ENCODE measurements around the gene CYP26B1. TPM values are rescaled to one million over a fixed set of nuclear protein-coding genes. Genes with fewer than 3 reads are reported as not detected.

Gene CYP26B1
- total RNA-seq, 1 donor from 2014 or later, result 4.7 TPM

GRCh38 chr2:72176281-72176680 lies 28.6 kb upstream of the CYP26B1 start:
- H3K36me3 Mint-ChIP-seq (ENCODE audit: low read depth), result peaks cover 26% of the 10 kb centered on the region
- no peak overlapping the region for H3K4me3 Mint-ChIP-seq (ENCODE audit: unreplicated experiment)
- H3K4me1 Mint-ChIP-seq (ENCODE audit: low read depth), result no peaks in the 10 kb centered on the region
- TF ChIP-seq CTCF (IDR thresholded peaks at IDR 0.05), result no peak
- DNase-seq (ENCODE audit: low spot score), result no peak
- H3K27me3 Mint-ChIP-seq (ENCODE audit: low read depth), result no peaks in the 10 kb centered on the region
- no peak overlapping the region for H3K27ac Mint-ChIP-seq (ENCODE audit: unreplicated experiment)
- H3K9me3 Mint-ChIP-seq (ENCODE audit: low read depth), result no peaks in the 10 kb centered on the region

GRCh38 chr2:72175636-72176035 lies 28.0 kb upstream of the CYP26B1 start:
- TF ChIP-seq CTCF (IDR thresholded peaks at IDR 0.05), result no peak
- no peak for DNase-seq (ENCODE audit: low spot score)
- peaks cover 26% of the 10 kb centered on the region for H3K36me3 Mint-ChIP-seq (ENCODE audit: low read depth)
- no peak overlapping the region for H3K4me3 Mint-ChIP-seq (ENCODE audit: unreplicated experiment)
- H3K9me3 Mint-ChIP-seq (ENCODE audit: low read depth), result no peaks in the 10 kb centered on the region
- H3K27me3 Mint-ChIP-seq (ENCODE audit: low read depth), result no peaks in the 10 kb centered on the region
- H3K4me1 Mint-ChIP-seq (ENCODE audit: low read depth), result no peaks in the 10 kb centered on the region
- H3K27ac Mint-ChIP-seq (ENCODE audit: unreplicated experiment), result no peak overlapping the region

- peak overlapping the region; percentile 14 for H3K27ac Mint-ChIP-seq (ENCODE audit: unreplicated experiment)
- no peak for TF ChIP-seq CTCF (IDR thresholded peaks at IDR 0.05)
- DNase-seq (ENCODE audit: low spot score), result no peak
- no peaks in the 10 kb centered on the region for H3K4me1 Mint-ChIP-seq (ENCODE audit: low read depth)
- H3K36me3 Mint-ChIP-seq (ENCODE audit: low read depth), result peaks cover 22% of the 10 kb centered on the region
- H3K4me3 Mint-ChIP-seq (ENCODE audit: unreplicated experiment), result no peak overlapping the region
- no peaks in the 10 kb centered on the region for H3K27me3 Mint-ChIP-seq (ENCODE audit: low read depth)
- no peaks in the 10 kb centered on the region for H3K9me3 Mint-ChIP-seq (ENCODE audit: low read depth)
Measured at GRCh38 chr2:72173640-72174321, 26.1 kb upstream of the CYP26B1 start.

- no peaks in the 10 kb centered on the region for H3K9me3 Mint-ChIP-seq (ENCODE audit: low read depth)
- H3K4me3 Mint-ChIP-seq (ENCODE audit: unreplicated experiment), result no peak overlapping the region
- H3K4me1 Mint-ChIP-seq (ENCODE audit: low read depth), result no peaks in the 10 kb centered on the region
- DNase-seq (ENCODE audit: low spot score), result no peak
- H3K27me3 Mint-ChIP-seq (ENCODE audit: low read depth), result no peaks in the 10 kb centered on the region
- H3K27ac Mint-ChIP-seq (ENCODE audit: unreplicated experiment), result no peak overlapping the region
- no peak for TF ChIP-seq CTCF (IDR thresholded peaks at IDR 0.05)
- peaks cover 12% of the 10 kb centered on the region for H3K36me3 Mint-ChIP-seq (ENCODE audit: low read depth)
Measured at GRCh38 chr2:72172478-72172877, 24.8 kb upstream of the CYP26B1 start.

- Mint-ChIP-seq H3K36me3 (ENCODE audit: low read depth) (no peaks in the 10 kb centered on the region), H3K4me3 (ENCODE audit: unreplicated experiment) (no peak overlapping the region), H3K4me1 (ENCODE audit: low read depth) (peaks cover 7% of the 10 kb centered on the region), H3K27ac (ENCODE audit: unreplicated experiment) (no peak overlapping the region), H3K9me3 (ENCODE audit: low read depth) (no peaks in the 10 kb centered on the region), H3K27me3 (ENCODE audit: low read depth) (no peaks in the 10 kb centered on the region)
- no peak for TF ChIP-seq CTCF (IDR thresholded peaks at IDR 0.05)
- no peak for DNase-seq (ENCODE audit: low spot score)
Measured at GRCh38 chr2:72166279-72166678, 18.6 kb upstream of the CYP26B1 start.

All from chondrocyte (in vitro differentiated cells).